DOHH2 (cell line): Measurements from ENCODE around the gene TNRC6A.
"Not testable (repeated sequence)": the region's sequence is repeated elsewhere in the genome, so short reads cannot be mapped to it uniquely, and the experiment has no call there.

Experiments used
- H3F3A ChIP-seq: fragments of 200-600 bp; sonication (generic), shearing (Covaris generic); 2 replicates; pipeline ENCODE4 v1.6.0; 2016; ENCODE audit warnings: antibody characterized with exemption, mild to moderate bottlenecking; ENCODE audit not compliant: control insufficient read depth, insufficient read depth
- H3K27ac ChIP-seq: fragments of 200-600 bp; sonication (generic); 2 replicates; pipeline ENCODE4 v1.5.1; 2014; ENCODE audit warnings: low read depth, mild to moderate bottlenecking, low read length, moderate library complexity
- H3K27me3 ChIP-seq: fragments of 200-600 bp; sonication (generic); 2 replicates; pipeline ENCODE4 v1.6.1; 2014; ENCODE audit warnings: mild to moderate bottlenecking, low read length, mixed read lengths; ENCODE audit not compliant: control insufficient read depth
- H3K36me3 ChIP-seq: fragments of 200-600 bp; sonication (generic); 2 replicates; pipeline ENCODE4 v1.6.1; 2014; ENCODE audit warnings: mild to moderate bottlenecking, low read length, moderate library complexity, mixed read lengths; ENCODE audit not compliant: control insufficient read depth
- H3K4me1 ChIP-seq: fragments of 200-600 bp; sonication (generic); 2 replicates; pipeline ENCODE4 v1.6.1; 2014; ENCODE audit warnings: mild to moderate bottlenecking, low read length, mixed read lengths; ENCODE audit not compliant: control insufficient read depth
- H3K4me2 ChIP-seq: fragments of 200-600 bp; sonication (generic); 2 replicates; pipeline ENCODE4 v1.6.0; 2014; ENCODE audit warnings: mild to moderate bottlenecking, low read length, moderate library complexity
- H3K4me3 ChIP-seq: fragments of 200-600 bp; sonication (generic); 2 replicates; pipeline ENCODE4 v1.5.1; 2014; ENCODE audit warnings: mild to moderate bottlenecking, low read length, mixed read lengths
- H3K79me2 ChIP-seq: fragments of 200-600 bp; sonication (generic); 2 replicates; pipeline ENCODE4 v1.6.1; 2014; ENCODE audit warnings: mild to moderate bottlenecking, low read length, mixed read lengths; ENCODE audit not compliant: control insufficient read depth
- H3K9me2 ChIP-seq: fragments of 200-600 bp; sonication (generic); replicated peaks from 2 replicates; pipeline ENCODE4 v1.6.1; 2014; ENCODE audit warnings: mild to moderate bottlenecking, low read length, mixed read lengths; ENCODE audit not compliant: control insufficient read depth
- H3K9me3 ChIP-seq: fragments of 200-600 bp; sonication (generic); 2 replicates; pipeline ENCODE4 v1.6.1; 2014; ENCODE audit warnings: antibody characterized with exemption, low read length, mixed read lengths; ENCODE audit not compliant: control insufficient read depth, insufficient read depth
- H4K20me1 ChIP-seq: fragments of 200-600 bp; sonication (generic); 2 replicates; pipeline ENCODE4 v1.6.0; 2014; ENCODE audit warnings: low read depth, mild to moderate bottlenecking, antibody characterized with exemption, low read length, moderate library complexity; ENCODE audit not compliant: control insufficient read depth, insufficient read depth
- EZH2phosphoT487 ChIP-seq: fragments of 200-600 bp; sonication (generic); IDR thresholded peaks from 2 replicates; pipeline ENCODE4 v1.6.1; 2017; ENCODE audit warnings: borderline replicate concordance, mild to moderate bottlenecking, antibody characterized with exemption, low read length, moderate library complexity, mixed read lengths
- TF ChIP-seq, protein P1 (sequence below): fragments of 200-600 bp; sonication (generic); IDR thresholded peaks from one replicate; pipeline ENCODE4 v1.5.1; 2014; ENCODE audit warnings: antibody characterized with exemption, mild to moderate bottlenecking, low read depth, low read length; ENCODE audit not compliant: poor library complexity, severe bottlenecking

The TNRC6A gene

DNA sequence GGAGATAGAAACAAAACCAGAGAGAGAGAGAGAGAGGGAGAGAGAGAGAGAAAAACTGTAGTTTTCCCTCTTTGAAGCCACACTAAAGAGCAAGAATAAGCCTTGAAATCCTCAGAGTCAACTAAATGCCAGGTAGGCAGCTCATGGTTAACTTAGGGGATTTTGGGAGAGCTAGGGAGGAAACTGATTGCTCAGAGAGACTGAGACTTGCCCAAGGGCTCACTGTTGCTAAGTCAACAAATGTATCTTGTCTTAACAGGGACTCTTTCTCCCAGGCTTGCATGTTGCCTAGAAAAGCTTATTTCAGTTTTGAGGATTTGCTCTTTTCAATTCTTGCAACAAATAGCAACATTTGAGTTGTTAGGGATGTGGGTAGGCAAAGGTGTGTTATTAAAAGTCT, 111.8 kb downstream of the TNRC6A start:
- Histone ChIP-seq H3K27me3 (no peaks in the 10 kb centered on the region), H3K4me3 (no peak overlapping the region), H3F3A (no peaks in the 10 kb centered on the region), H4K20me1 (no peaks in the 10 kb centered on the region), H3K79me2 (no peaks in the 10 kb centered on the region), H3K27ac (no peak overlapping the region), H3K9me3 (no peaks in the 10 kb centered on the region), H3K36me3 (no peaks in the 10 kb centered on the region), H3K9me2 (no peaks in the 10 kb centered on the region), H3K4me1 (no peaks in the 10 kb centered on the region), H3K4me2 (no peak overlapping the region)
- TF ChIP-seq, protein P1, sequence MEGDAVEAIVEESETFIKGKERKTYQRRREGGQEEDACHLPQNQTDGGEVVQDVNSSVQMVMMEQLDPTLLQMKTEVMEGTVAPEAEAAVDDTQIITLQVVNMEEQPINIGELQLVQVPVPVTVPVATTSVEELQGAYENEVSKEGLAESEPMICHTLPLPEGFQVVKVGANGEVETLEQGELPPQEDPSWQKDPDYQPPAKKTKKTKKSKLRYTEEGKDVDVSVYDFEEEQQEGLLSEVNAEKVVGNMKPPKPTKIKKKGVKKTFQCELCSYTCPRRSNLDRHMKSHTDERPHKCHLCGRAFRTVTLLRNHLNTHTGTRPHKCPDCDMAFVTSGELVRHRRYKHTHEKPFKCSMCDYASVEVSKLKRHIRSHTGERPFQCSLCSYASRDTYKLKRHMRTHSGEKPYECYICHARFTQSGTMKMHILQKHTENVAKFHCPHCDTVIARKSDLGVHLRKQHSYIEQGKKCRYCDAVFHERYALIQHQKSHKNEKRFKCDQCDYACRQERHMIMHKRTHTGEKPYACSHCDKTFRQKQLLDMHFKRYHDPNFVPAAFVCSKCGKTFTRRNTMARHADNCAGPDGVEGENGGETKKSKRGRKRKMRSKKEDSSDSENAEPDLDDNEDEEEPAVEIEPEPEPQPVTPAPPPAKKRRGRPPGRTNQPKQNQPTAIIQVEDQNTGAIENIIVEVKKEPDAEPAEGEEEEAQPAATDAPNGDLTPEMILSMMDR, result no peak
- no peak for TF ChIP-seq EZH2phosphoT487

DNA sequence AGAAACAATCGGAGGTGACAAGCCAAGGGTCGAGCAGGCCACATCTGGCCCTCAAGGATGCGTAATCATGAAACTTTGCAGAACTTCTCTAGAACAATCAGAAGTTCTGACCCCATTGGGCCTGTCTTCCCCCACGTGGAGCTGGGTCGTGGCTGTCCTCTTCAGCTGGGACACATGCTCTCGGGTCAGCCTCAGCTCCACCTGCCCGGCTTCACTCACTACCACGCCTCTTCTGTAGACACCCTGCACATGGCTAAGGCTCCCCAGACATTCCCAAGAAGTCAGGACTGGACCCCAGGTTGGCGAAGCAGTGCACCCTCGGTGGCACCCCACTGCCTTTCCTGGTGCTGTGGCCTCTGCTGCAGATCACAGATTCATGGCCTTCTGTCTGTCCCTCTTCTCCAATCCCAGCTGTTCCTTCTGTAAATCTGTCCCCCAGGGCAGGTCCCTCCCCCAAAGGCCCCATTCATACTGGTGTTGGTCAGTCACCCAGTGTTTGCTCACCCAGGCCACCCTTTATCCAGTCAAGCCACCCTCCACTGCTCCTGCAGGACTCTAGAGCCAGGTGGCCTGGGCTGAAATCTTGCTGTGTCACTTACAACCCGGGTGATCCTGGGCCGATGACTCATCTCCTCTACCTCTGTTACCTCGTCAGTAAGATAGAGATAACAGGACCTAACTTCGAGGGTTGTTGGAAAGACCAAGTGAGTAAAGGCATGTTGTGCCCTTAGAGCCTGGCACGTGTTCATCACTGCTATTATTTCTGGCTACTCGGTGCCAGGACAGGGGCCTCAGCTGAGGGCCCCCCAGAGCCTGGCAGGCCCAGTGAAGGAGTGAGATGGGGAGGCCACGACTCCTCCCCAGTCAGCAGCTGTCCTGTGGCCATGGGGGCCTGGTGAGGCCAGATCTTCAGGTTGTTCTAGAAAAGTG, 114.9 kb downstream of the TNRC6A start:
- Histone ChIP-seq H3K4me2 (no peak overlapping the region), H3F3A (no peaks in the 10 kb centered on the region), H3K9me2 (no peaks in the 10 kb centered on the region), H3K27ac (no peak overlapping the region), H3K4me3 (no peak overlapping the region), H3K36me3 (no peaks in the 10 kb centered on the region), H3K79me2 (no peaks in the 10 kb centered on the region), H3K4me1 (no peaks in the 10 kb centered on the region), H4K20me1 (no peaks in the 10 kb centered on the region), H3K27me3 (no peaks in the 10 kb centered on the region), H3K9me3 (no peaks in the 10 kb centered on the region)
- TF ChIP-seq, protein P1, result no peak
- TF ChIP-seq EZH2phosphoT487, result no peak

DNA sequence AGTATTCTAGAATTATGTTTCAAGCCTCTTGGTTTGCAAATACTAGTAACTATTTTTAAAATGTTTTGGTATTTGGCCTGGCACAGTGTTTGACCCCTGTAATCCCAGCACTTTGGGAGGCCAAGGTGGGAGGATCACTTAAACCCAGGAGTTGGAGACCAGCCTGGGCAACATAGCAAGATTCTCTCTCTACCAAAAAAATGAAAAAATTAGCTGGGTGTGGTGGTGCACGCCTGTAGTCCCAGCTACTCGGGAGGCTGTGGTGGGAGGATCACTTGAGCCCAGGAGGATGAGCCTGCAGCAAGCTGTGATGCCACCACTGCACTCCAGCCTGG, 115.5 kb downstream of the TNRC6A start:
- H3K4me1 ChIP-seq, H3K4me2 ChIP-seq, H3K36me3 ChIP-seq, H3K27me3 ChIP-seq, H3K79me2 ChIP-seq, H3K4me3 ChIP-seq, H3K9me3 ChIP-seq, H3F3A ChIP-seq, H3K9me2 ChIP-seq, H3K27ac ChIP-seq, H4K20me1 ChIP-seq: not testable (repeated sequence)

DNA sequence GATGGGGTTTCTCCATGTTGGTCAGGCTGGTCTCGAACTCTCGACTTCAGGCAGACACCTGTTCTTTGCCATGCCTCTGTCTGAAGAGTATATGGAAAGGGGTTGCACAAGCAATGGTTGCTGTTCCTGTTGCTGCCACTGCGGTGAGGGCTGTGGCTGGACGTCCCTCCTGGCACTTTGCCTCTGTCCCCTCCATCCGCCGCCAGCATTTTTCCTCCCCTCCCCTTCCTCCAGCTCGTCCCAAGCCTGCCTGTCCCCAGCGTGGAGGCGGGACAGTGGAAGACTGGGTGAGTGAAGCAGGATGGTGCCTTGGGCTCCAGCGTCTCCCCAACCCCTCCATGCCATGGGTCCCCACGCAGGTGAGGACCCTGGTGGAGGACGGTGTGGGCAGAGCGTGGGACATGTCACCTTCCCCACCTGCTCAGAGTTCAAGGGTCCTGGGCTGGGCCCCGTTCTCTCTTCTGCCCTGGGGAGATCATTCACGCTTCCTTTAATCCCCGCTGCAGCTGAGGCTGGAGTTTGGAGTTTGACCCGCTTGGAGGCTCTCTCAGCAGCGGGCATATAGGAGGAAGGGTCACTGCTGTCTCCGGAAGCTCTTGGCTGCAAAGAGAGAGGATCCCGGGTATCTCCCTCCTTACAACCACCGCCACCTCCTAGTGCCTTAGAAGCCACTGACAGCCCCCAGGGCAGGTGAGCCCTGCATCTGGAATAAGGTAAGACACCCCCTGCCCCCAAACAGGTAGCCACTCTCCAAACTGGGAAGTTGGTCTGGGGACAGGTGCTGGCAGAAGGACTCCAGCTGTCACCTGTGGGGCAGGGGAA, 116.5 kb downstream of the TNRC6A start, which contains the start of gene SLC5A11:
Gene SLC5A11 (plus strand): TSS at position 238 of the 822 bp plus-strand sequence. CDS start 12,681 bp downstream, outside the sequence.
- no peaks in the 10 kb centered on the region for H3F3A ChIP-seq
- no peaks in the 10 kb centered on the region for H3K36me3 ChIP-seq
- H3K9me2 ChIP-seq, result no peaks in the 10 kb centered on the region
- H4K20me1 ChIP-seq, result no peaks in the 10 kb centered on the region
- H3K79me2 ChIP-seq, result no peaks in the 10 kb centered on the region
- no peaks in the 10 kb centered on the region for H3K4me1 ChIP-seq
- no peak for TF ChIP-seq EZH2phosphoT487
- TF ChIP-seq, protein P1, result no peak
- no peaks in the 10 kb centered on the region for H3K9me3 ChIP-seq
- no peak within 1 kb of the TSS for H3K4me2 ChIP-seq
- H3K27ac ChIP-seq, result no peak within 1 kb of the TSS
- H3K4me3 ChIP-seq, result no peak within 1 kb of the TSS
- H3K27me3 ChIP-seq, result no peaks in the 10 kb centered on the region
